Measurements from ENCODE around the gene IL17REL. TPM values are rescaled to one million over a fixed set of nuclear protein-coding genes. Genes with fewer than 3 reads are reported as not detected.

Gene IL17REL
- total RNA-seq, 6 donors from 2014 or later, result 0.06 TPM; not detected in 5

DNA sequence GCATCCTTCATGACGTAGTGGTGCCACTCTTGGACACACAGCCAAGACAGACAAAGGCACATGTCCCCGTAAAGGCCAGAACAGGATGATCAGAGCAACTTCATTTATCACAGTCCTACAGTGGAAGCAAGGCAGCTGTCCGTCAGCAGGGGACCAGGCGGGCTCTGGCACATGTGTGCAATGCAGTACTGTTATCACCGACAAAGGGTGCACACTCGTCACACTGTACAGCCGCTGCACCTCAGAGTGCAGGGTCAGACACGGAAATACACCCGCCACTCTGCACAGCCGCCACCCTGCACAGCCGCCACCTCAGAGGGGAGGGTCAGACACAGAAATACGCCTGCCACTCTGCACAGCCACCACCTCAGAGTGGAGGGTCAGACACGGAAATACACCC, 13.4 kb upstream of the IL17REL start:
- no peak overlapping the region for H3K27ac ChIP-seq
- DNase-seq (no peak), ATAC-seq (ENCODE audit: low FRiP score in 2 of 2) (no peak)
- H3K4me3 ChIP-seq, result no peak overlapping the region
- H3K27me3 ChIP-seq, result no peaks in the 10 kb centered on the region
- no peaks in the 10 kb centered on the region for H3K36me3 ChIP-seq
- H3K9me3 ChIP-seq, result no peaks in the 10 kb centered on the region
- TF ChIP-seq POLR2A (IDR thresholded peaks at IDR 0.05) (no peak), POLR2AphosphoS5 (IDR thresholded peaks at IDR 0.05) (no peak), EP300 (IDR thresholded peaks at IDR 0.05) (no peak)
- TF ChIP-seq, protein P1, sequence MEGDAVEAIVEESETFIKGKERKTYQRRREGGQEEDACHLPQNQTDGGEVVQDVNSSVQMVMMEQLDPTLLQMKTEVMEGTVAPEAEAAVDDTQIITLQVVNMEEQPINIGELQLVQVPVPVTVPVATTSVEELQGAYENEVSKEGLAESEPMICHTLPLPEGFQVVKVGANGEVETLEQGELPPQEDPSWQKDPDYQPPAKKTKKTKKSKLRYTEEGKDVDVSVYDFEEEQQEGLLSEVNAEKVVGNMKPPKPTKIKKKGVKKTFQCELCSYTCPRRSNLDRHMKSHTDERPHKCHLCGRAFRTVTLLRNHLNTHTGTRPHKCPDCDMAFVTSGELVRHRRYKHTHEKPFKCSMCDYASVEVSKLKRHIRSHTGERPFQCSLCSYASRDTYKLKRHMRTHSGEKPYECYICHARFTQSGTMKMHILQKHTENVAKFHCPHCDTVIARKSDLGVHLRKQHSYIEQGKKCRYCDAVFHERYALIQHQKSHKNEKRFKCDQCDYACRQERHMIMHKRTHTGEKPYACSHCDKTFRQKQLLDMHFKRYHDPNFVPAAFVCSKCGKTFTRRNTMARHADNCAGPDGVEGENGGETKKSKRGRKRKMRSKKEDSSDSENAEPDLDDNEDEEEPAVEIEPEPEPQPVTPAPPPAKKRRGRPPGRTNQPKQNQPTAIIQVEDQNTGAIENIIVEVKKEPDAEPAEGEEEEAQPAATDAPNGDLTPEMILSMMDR (IDR thresholded peaks at IDR 0.05), result no peak
- H3K4me1 ChIP-seq, result peaks cover 5 to 17% (median 11%) of the 10 kb centered on the region in 4 donors
- 80 to 83% methylated on average over 3 to 13 of the region's 13 CpGs for WGBS, 2 donors

DNA sequence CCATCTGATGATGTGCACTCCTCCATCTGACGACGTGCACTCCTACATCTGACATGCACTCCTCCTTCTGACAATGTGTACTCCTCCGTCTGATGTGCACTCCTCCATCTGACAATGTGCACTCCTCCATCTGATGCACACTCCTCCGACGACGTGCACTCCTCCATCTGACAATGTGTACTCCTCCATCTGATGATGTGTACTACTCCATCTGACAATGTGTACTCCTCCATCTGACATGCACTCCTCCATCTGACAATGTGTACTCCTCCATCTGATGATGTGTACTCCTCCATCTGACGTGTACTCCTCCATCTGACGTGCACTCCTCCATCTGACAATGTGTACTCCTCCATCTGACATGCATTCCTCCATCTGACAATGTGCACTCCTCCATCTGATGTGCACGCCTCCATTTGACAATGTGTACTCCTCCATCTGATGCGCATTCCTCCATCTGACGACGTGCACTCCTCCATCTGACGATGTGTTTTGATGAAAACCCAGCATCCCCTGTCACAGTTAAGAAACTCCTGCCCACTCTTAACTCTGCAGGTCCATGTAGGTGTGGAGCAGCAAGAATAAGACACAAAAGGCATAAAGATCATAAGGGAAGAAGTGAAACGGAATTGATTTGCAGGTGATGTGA, 9.7 kb upstream of the IL17REL start:
- 88 to 89% methylated on average over 14 of the region's 14 CpGs for WGBS, 2 donors
- no peak for DNase-seq
- Histone ChIP-seq H3K4me3 (no peak overlapping the region), H3K4me1 (no peaks in the 10 kb centered on the region), H3K27ac (no peak overlapping the region), H3K27me3 (no peaks in the 10 kb centered on the region), H3K9me3 (no peaks in the 10 kb centered on the region), H3K36me3 (no peaks in the 10 kb centered on the region)
- ATAC-seq (ENCODE audit: low FRiP score in 2 of 2), result no peak
- TF ChIP-seq, protein P1 (IDR thresholded peaks at IDR 0.05), result no peak
- TF ChIP-seq EP300 (IDR thresholded peaks at IDR 0.05) (no peak), POLR2AphosphoS5 (IDR thresholded peaks at IDR 0.05) (no peak)

DNA sequence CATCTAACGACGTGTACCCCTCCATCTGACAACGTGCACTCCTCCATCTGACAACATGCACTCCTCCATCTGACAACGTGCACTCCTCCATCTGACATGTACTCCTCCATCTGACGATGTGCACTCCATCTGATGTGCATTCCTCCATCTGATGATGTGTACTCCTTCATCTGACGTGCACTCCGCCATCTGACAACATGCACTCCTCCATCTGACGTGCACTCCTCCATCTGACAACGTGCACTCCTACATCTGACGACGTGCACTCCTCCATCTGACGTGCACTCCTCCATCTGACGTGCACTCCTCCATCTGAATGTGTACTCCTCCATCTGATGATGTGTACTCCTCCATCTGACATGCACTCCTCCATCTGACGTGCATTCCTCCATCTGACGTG, 8.0 kb upstream of the IL17REL start:
- TF ChIP-seq, protein P1 (IDR thresholded peaks at IDR 0.05), result no peak
- TF ChIP-seq EP300 (IDR thresholded peaks at IDR 0.05) (no peak), POLR2AphosphoS5 (IDR thresholded peaks at IDR 0.05) (no peak), POLR2A (IDR thresholded peaks at IDR 0.05) (no peak)
- Histone ChIP-seq H3K4me1 (peaks cover 0 to under 1% (median 0%) of the 10 kb centered on the region in 4 donors), H3K27ac (no peak overlapping the region), H3K4me3 (no peak overlapping the region), H3K27me3 (peaks cover 0 to 4% (median 2%) of the 10 kb centered on the region in 4 donors), H3K36me3 (no peaks in the 10 kb centered on the region), H3K9me3 (no peaks in the 10 kb centered on the region)
- 91 to 93% methylated on average over 15 of the region's 15 CpGs for WGBS, 2 donors
- ATAC-seq (ENCODE audit: low FRiP score in 2 of 2), result no peak
- no peak for DNase-seq

DNA sequence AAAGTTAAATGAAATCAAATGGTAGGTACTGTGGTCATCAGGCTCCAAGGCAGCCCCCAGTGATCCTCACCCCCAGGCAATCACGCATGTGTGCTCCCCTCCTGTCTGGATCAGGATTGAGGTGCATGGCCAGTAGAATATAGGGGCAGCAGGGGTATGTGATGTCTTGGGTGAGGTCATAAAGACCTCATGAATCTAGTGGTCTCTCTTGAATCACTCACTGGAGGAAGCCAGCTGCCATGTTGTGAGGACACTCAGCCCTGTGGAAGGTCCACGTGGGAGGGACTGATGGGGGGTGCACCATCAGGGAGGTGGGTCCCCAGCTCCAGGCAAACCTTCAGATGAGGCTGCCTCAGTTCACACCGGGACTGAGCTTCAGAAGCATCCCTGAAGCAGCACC, 6.8 kb upstream of the IL17REL start:
- DNase-seq, result no peak
- TF ChIP-seq, protein P1 (IDR thresholded peaks at IDR 0.05), result no peak
- TF ChIP-seq POLR2AphosphoS5 (IDR thresholded peaks at IDR 0.05), result no peak
- TF ChIP-seq EP300 (IDR thresholded peaks at IDR 0.05), result no peak
- no peak for TF ChIP-seq POLR2A (IDR thresholded peaks at IDR 0.05)
- H3K27me3 ChIP-seq, result peaks cover 7 to 17% (median 13%) of the 10 kb centered on the region in 4 donors
- no peak overlapping the region for H3K27ac ChIP-seq
- no peaks in the 10 kb centered on the region for H3K36me3 ChIP-seq
- 75 to 90% methylated on average over 1 to 3 of the region's 3 CpGs for WGBS, 2 donors
- peaks cover 7 to 13% (median 8%) of the 10 kb centered on the region in 4 donors for H3K4me1 ChIP-seq
- H3K9me3 ChIP-seq, result no peaks in the 10 kb centered on the region
- ATAC-seq (ENCODE audit: low FRiP score in 2 of 2), result no peak
- no peak overlapping the region for H3K4me3 ChIP-seq
